ENCODE data around the gene RGL1.

- TF ChIP-seq CTCF (conservative IDR thresholded peaks at IDR 0.05; ENCODE audit: low read depth, low read length) = no peak
- TF ChIP-seq EZH2phosphoT487 (IDR thresholded peaks at IDR 0.05; ENCODE audit: borderline replicate concordance, low read length) = no peak
Observed at GRCh38 chr1:183914276-183914675, 109.4 kb downstream of the RGL1 start.

Data from PC-3 (cell line).